GM12878 (cell line): Measurements from ENCODE around the gene C6orf15. TPM values are rescaled to one million over a fixed set of nuclear protein-coding genes. Genes with fewer than 3 reads are reported as not detected.

ENCODE experiments used
- ATAC-seq: fragments of 200-7000 bp; cut with Tn5 transposase; 3 replicates; pipeline ENCODE4 v1.9.1; 2020; ENCODE audit warnings: mild to moderate bottlenecking, moderate library complexity
- BruUV-seq: library from RNA; stranded (reverse); fragments of 400-500 nt; replicated peaks from 2 replicates; lab custom pipeline; 2021; lab: Mats Ljungman, UMichigan
- CTCF ChIA-PET: fragments of 300-600 bp; sonication (Branson Sonifier 250); formaldehyde crosslinking; extraction: SDS; loops from one replicate; lab custom pipeline; 2021; ENCODE audit warnings: inconsistent platforms; lab: Yijun Ruan, JAX
- POLR2A ChIA-PET: fragments of 350-600 bp; formaldehyde crosslinking; extraction: SDS; loops from one replicate; lab custom pipeline; 2021; ENCODE audit warnings: inconsistent platforms; lab: Charles Lee
- RAD21 ChIA-PET: fragments of 300-600 bp; sonication (Branson Sonifier 250); formaldehyde crosslinking; loops from one replicate; lab custom pipeline; 2023; ENCODE audit warnings: antibody characterized with exemption; ENCODE audit not compliant: unreplicated experiment; lab: Charles Lee
- SMC1A ChIA-PET: fragments of 300-600 bp; sonication (Branson Sonifier 250); formaldehyde crosslinking; loops from one replicate; lab custom pipeline; 2023; ENCODE audit not compliant: unreplicated experiment, uncharacterized antibody; lab: Charles Lee
- DNase-seq: peaks from one replicate; pipeline ENCODE4 v3.0.0-alpha.2; 2011; ENCODE audit warnings: low read depth, low spot score
- FAIRE-seq: peaks from 3 replicates; lab custom pipeline; 2011; peaks lifted over from hg19 to GRCh38; lab: Jason Lieb, UNC
- H2AFZ ChIP-seq: 2 replicates; pipeline ENCODE4 v1.6.0; 2011; ENCODE audit warnings: low read depth, low read length, control low read depth; ENCODE audit not compliant: control insufficient read depth
- H3K27ac ChIP-seq: 2 replicates; pipeline ENCODE4 v1.5.1; 2011; ENCODE audit warnings: control low read depth; ENCODE audit not compliant: control insufficient read depth, insufficient read depth
- H3K27me3 ChIP-seq, 2 experiments: replicated peaks in 1 of 2; 2 replicates each; pipeline versions ENCODE4 v1.6.0 to v1.6.1; 2011; ENCODE audit warnings: low read length in 1 of 2; ENCODE audit not compliant: control insufficient read depth in 2 of 2, insufficient read depth in 2 of 2
- H3K36me3 ChIP-seq, 2 experiments: 2 replicates each; pipeline ENCODE4 v1.5.1; 2011; ENCODE audit warnings: low read length in 1 of 2; ENCODE audit not compliant: control insufficient read depth in 2 of 2, insufficient read depth in 2 of 2
- H3K4me1 ChIP-seq: 2 replicates; pipeline ENCODE4 v1.6.1; 2011; ENCODE audit warnings: mild to moderate bottlenecking, low read length, moderate library complexity, mixed read lengths; ENCODE audit not compliant: control insufficient read depth, insufficient read depth
- H3K4me2 ChIP-seq: 2 replicates; pipeline ENCODE4 v1.6.0; 2011; ENCODE audit warnings: control low read depth; ENCODE audit not compliant: control insufficient read depth, insufficient read depth
- H3K4me3 ChIP-seq: fragments of 200-600 bp; sonication (generic); 2 replicates; pipeline ENCODE4 v1.5.1; 2016
- H3K79me2 ChIP-seq: 2 replicates; pipeline ENCODE4 v1.6.0; 2011; ENCODE audit warnings: low read length; ENCODE audit not compliant: control insufficient read depth, insufficient read depth
- H3K9ac ChIP-seq: 2 replicates; pipeline ENCODE4 v1.8.0; 2011; ENCODE audit warnings: low read length, control low read depth, mixed read lengths; ENCODE audit not compliant: control insufficient read depth, insufficient read depth
- H3K9me3 ChIP-seq: replicated peaks from 3 replicates; pipeline ENCODE4 v1.5.1; 2011; ENCODE audit warnings: mild to moderate bottlenecking, low read length; ENCODE audit not compliant: control insufficient read depth, insufficient read depth
- H4K20me1 ChIP-seq: 2 replicates; pipeline ENCODE4 v1.6.0; 2011; ENCODE audit not compliant: control insufficient read depth, insufficient read depth
- BACH1 ChIP-seq: fragments of 450-650 bp; IDR thresholded peaks from 2 replicates; pipeline ENCODE4 v1.6.1; 2017; ENCODE audit warnings: mild to moderate bottlenecking, borderline replicate concordance
- CEBPB ChIP-seq, 2 experiments: fragments of 150-350 bp in 1 of 2; IDR thresholded peaks; 2 replicates each; pipeline ENCODE4 v1.6.1; 2012 to 2014; ENCODE audit warnings: low read depth in 2 of 2, low read length in 2 of 2, borderline replicate concordance in 1 of 2, inconsistent platforms in 1 of 2
- ESRRA ChIP-seq: IDR thresholded peaks from 2 replicates; pipeline ENCODE4 v1.6.1; 2012; ENCODE audit warnings: mild to moderate bottlenecking, low read length, improper control_type of control experiment
- HDAC2 ChIP-seq: fragments of 200-600 bp; sonication (generic); IDR thresholded peaks from 2 replicates; pipeline ENCODE4 v1.6.1; 2017
- NFYA ChIP-seq: IDR thresholded peaks from 2 replicates; pipeline ENCODE4 v1.6.1; 2011; ENCODE audit warnings: low read depth, mild to moderate bottlenecking, low read length, improper control_type of control experiment, borderline replicate concordance
- NFYB ChIP-seq: IDR thresholded peaks from 2 replicates; pipeline ENCODE4 v1.6.1; 2011; ENCODE audit warnings: low read depth, mild to moderate bottlenecking, low read length, improper control_type of control experiment, moderate library complexity; ENCODE audit not compliant: insufficient read depth
- RB1 ChIP-seq: fragments of 450-650 bp; formaldehyde crosslinking; IDR thresholded peaks from 2 replicates; pipeline ENCODE4 v1.6.1; 2017; ENCODE audit warnings: mild to moderate bottlenecking, borderline replicate concordance
- SIN3A ChIP-seq: IDR thresholded peaks from 2 replicates; pipeline ENCODE4 v1.6.1; 2012; ENCODE audit warnings: low read depth, low read length, improper control_type of control experiment
- SIX5 ChIP-seq: IDR thresholded peaks from 2 replicates; pipeline ENCODE4 v1.6.1; 2011; ENCODE audit warnings: mild to moderate bottlenecking, low read depth, low read length, moderate library complexity; ENCODE audit not compliant: severe bottlenecking
- SUPT20H ChIP-seq: IDR thresholded peaks from 2 replicates; pipeline ENCODE4 v1.6.1; 2011; ENCODE audit warnings: low read depth, mild to moderate bottlenecking, low read length, moderate library complexity, borderline replicate concordance; ENCODE audit not compliant: control insufficient read depth
- TAF1 ChIP-seq: IDR thresholded peaks from 2 replicates; pipeline ENCODE4 v1.6.1; 2011; ENCODE audit warnings: mild to moderate bottlenecking, low read depth, low read length, borderline replicate concordance
- TARDBP ChIP-seq: IDR thresholded peaks from 2 replicates; pipeline ENCODE4 v1.6.1; 2016; ENCODE audit warnings: borderline replicate concordance
- TCF12 ChIP-seq: IDR thresholded peaks from 2 replicates; pipeline ENCODE4 v1.6.1; 2011; ENCODE audit warnings: low read depth, mild to moderate bottlenecking, low read length
- WGBS: methylation state at CpG from one replicate; pipeline ENCODE4 v1.1.6; 2016; ENCODE audit warnings: low lambda C conversion rate; ENCODE audit not compliant: insufficient replicate concordance, insufficient coverage; ENCODE audit errors: missing lambda C conversion rate; 5-methylcytosine and 5-hydroxymethylcytosine counted together
- in situ Hi-C: fragments of 300-500 bp; cut with MboI; formaldehyde crosslinking; loops from 9 replicates; pipeline ENCODE4 v1.14.3; 2018; ENCODE audit warnings: mixed read lengths
- intact Hi-C: fragments of 100-400 bp; cut with micrococcal nuclease; formaldehyde crosslinking; loops from one replicate; pipeline ENCODE4 v1.14.2; 2022; ENCODE audit not compliant: unreplicated experiment
- polyA plus RNA-seq, 11 experiments: library from polyadenylated mRNA; depleted of rRNA in 4 of 11; unstranded in 6 of 11; stranded (reverse) in 5 of 11; fragments of >200 nt; fragmentation: Nextera tagmentation in 4 of 11; fragmentation: Illumina TruSeq in 1 of 11; extraction: Ambion mirVana in 4 of 11; extraction: Trizol in 1 of 11; gene quantifications; 1 replicate in 1 of 11; 2 replicates in 10 of 11; pipeline versions ENCODE4 v1.2.1 to v1.2.3, GENCODE V29; 2011 to 2016; ENCODE audit warnings: inconsistent platforms in 2 of 11, missing spikeins in 2 of 11, low read depth in 1 of 11
- total RNA-seq, 4 experiments: library from RNA; depleted of rRNA in 3 of 4; stranded (reverse); fragments of >200 nt in 3 of 4; fragmentation: Illumina TruSeq in 1 of 4; extraction: Trizol in 1 of 4; gene quantifications; 2 replicates each; pipeline versions ENCODE4 v1.2.1 to v1.2.3, GENCODE V29; 2013 to 2021
- TF ChIP-seq, protein P1 (sequence below): fragments of 450-650 bp; IDR thresholded peaks from 2 replicates; pipeline ENCODE4 v1.6.1; 2016; ENCODE audit warnings: mild to moderate bottlenecking
- TF ChIP-seq, protein P2 (sequence below): fragments of 450-650 bp; IDR thresholded peaks from 2 replicates; pipeline ENCODE4 v1.6.1; 2017; ENCODE audit warnings: mild to moderate bottlenecking
- TF ChIP-seq, protein P3 (sequence below): fragments of 450-650 bp; IDR thresholded peaks from 2 replicates; pipeline ENCODE4 v1.6.1; 2017; ENCODE audit warnings: mild to moderate bottlenecking, moderate library complexity

The C6orf15 gene
- total and polyA plus RNA-seq, 10 of the 15 experiments (the other 5 are each of a cell fraction or from before 2014, with no cell fraction given) = not detected

DNA sequence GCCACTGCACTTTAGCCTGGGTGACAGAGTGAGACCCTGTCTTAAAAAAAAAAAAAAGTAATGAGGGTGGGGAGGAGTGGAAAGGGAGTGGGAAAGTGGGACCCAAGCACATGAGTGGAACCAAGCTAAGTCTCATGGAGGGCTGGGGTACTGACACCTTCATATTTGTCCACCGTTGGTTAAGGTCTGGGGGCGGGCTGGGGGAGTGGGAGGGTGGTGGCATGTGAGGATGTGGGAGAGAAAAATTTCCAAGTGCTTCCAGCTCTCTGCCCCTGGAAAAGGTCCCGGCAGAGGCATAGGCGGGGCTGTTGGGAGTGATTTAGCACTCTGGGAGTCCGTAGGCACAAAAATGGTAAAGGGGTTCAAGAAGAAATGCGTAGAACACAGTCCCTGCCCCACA is 20.4 kb upstream of the C6orf15 start (continued):
- TF ChIP-seq SIX5 (no peak), NFYB (no peak), SUPT20H (no peak), HDAC2 (no peak), TAF1 (no peak), TARDBP (no peak)
- TF ChIP-seq, all 136 proteins: peak for 0

DNA sequence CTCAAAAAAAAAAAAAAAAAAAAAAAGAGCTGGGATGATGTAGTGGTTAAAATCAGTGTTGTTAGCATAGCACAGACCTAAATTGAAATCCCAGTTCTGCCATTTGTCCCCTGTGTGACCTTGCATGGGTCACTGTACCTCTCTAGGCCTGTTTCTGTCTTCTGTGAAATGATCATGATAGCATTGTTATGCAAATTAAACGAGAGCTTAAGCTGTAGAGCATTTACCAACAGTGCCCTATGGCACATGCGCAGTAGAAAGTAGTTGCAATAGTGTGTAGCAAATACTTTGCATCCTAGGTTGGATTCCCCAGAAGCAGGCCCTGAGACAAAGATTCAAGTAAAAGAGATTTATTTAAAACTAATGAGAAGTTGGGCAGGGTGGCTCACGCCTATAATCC is 19.2 kb upstream of the C6orf15 start:
- ChIA-PET CTCF (interaction anchor here (1.5 to 22.9 kb wide), 3 partner anchors 45 to 274 kb away, joined by 3 to 326 read pairs (median 21); no protein-coding TSS in a partner anchor), SMC1A (interaction anchor here (0.8 to 3.3 kb wide), 3 partner anchors 16 to 84 kb away, joined by 3 to 16 read pairs (median 5); no protein-coding TSS in a partner anchor), POLR2A (no interaction called here), RAD21 (interaction anchor here (1.3 kb wide), 1 partner anchor 72 kb away, joined by 4 read pairs; no protein-coding TSS in a partner anchor)
- Histone ChIP-seq H4K20me1 (no peaks in the 10 kb centered on the region), H3K9ac (no peak overlapping the region), H3K4me2 (no peak overlapping the region), H3K36me3 (no peaks in the 10 kb centered on the region), H3K79me2 (no peaks in the 10 kb centered on the region), H3K27ac (no peak overlapping the region), H3K9me3 (no peaks in the 10 kb centered on the region; the same call in 2 of the 3 replicates), H3K27me3 (no peaks in the 10 kb centered on the region; a peak in 1 of 4 replicates), H2AFZ (no peak overlapping the region), H3K4me3 (no peak overlapping the region), H3K4me1 (no peaks in the 10 kb centered on the region; the same call in 1 of the 2 replicates)
- intact Hi-C loops (no loop called here), in situ Hi-C loops (no loop called here)
- BruUV-seq = no TSS peak
- DNase-seq = no peak
- no peak for ATAC-seq
- FAIRE-seq = no peak
- 66% methylated on average over 3 of the region's 3 CpGs for WGBS
- TF ChIP-seq HDAC2 (no peak), ESRRA (no peak), RB1 (no peak), SIX5 (no peak), NFYA (no peak), SIN3A (no peak), NFYB (no peak), CEBPB (IDR thresholded peaks at IDR 0.05; ENCODE audit: borderline replicate concordance in 1 of 2, low read depth in 2 of 2, low read length in 2 of 2) (no peak), TCF12 (no peak), BACH1 (no peak)
- TF ChIP-seq, protein P1, sequence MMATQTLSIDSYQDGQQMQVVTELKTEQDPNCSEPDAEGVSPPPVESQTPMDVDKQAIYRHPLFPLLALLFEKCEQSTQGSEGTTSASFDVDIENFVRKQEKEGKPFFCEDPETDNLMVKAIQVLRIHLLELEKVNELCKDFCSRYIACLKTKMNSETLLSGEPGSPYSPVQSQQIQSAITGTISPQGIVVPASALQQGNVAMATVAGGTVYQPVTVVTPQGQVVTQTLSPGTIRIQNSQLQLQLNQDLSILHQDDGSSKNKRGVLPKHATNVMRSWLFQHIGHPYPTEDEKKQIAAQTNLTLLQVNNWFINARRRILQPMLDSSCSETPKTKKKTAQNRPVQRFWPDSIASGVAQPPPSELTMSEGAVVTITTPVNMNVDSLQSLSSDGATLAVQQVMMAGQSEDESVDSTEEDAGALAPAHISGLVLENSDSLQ = no peak
- TF ChIP-seq, protein P2, sequence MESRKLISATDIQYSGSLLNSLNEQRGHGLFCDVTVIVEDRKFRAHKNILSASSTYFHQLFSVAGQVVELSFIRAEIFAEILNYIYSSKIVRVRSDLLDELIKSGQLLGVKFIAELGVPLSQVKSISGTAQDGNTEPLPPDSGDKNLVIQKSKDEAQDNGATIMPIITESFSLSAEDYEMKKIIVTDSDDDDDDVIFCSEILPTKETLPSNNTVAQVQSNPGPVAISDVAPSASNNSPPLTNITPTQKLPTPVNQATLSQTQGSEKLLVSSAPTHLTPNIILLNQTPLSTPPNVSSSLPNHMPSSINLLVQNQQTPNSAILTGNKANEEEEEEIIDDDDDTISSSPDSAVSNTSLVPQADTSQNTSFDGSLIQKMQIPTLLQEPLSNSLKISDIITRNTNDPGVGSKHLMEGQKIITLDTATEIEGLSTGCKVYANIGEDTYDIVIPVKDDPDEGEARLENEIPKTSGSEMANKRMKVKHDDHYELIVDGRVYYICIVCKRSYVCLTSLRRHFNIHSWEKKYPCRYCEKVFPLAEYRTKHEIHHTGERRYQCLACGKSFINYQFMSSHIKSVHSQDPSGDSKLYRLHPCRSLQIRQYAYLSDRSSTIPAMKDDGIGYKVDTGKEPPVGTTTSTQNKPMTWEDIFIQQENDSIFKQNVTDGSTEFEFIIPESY = no peak
- TF ChIP-seq, protein P3, sequence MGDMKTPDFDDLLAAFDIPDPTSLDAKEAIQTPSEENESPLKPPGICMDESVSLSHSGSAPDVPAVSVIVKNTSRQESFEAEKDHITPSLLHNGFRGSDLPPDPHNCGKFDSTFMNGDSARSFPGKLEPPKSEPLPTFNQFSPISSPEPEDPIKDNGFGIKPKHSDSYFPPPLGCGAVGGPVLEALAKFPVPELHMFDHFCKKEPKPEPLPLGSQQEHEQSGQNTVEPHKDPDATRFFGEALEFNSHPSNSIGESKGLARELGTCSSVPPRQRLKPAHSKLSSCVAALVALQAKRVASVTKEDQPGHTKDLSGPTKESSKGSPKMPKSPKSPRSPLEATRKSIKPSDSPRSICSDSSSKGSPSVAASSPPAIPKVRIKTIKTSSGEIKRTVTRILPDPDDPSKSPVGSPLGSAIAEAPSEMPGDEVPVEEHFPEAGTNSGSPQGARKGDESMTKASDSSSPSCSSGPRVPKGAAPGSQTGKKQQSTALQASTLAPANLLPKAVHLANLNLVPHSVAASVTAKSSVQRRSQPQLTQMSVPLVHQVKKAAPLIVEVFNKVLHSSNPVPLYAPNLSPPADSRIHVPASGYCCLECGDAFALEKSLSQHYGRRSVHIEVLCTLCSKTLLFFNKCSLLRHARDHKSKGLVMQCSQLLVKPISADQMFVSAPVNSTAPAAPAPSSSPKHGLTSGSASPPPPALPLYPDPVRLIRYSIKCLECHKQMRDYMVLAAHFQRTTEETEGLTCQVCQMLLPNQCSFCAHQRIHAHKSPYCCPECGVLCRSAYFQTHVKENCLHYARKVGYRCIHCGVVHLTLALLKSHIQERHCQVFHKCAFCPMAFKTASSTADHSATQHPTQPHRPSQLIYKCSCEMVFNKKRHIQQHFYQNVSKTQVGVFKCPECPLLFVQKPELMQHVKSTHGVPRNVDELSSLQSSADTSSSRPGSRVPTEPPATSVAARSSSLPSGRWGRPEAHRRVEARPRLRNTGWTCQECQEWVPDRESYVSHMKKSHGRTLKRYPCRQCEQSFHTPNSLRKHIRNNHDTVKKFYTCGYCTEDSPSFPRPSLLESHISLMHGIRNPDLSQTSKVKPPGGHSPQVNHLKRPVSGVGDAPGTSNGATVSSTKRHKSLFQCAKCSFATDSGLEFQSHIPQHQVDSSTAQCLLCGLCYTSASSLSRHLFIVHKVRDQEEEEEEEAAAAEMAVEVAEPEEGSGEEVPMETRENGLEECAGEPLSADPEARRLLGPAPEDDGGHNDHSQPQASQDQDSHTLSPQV = no peak
